Activated gamma-delta T cell treated with Interleukin-2 at 50 U/mL for 16 hours (primary cell): ENCODE measurements around the gene ZNHIT1.

Experiments
- DNase-seq: peaks from one replicate; pipeline ENCODE4 v3.0.0-alpha.2; 2020

Gene ZNHIT1

GRCh38 chr7:101220295-101220694, 2.3 kb downstream of the ZNHIT1 start:
- DNase-seq = no peak

- DNase-seq = no peak
These were observed 4.4 kb downstream of the ZNHIT1 start for GRCh38 chr7:101222275-101222830.

GRCh38 chr7:101223528-101223927, 5.6 kb downstream of the ZNHIT1 start:
- DNase-seq = no peak

- no peak for DNase-seq
These were observed 7.7 kb downstream of the ZNHIT1 start for GRCh38 chr7:101225650-101226049.

- no peak for DNase-seq
These were observed 8.8 kb downstream of the ZNHIT1 start for GRCh38 chr7:101226721-101227120.

GRCh38 chr7:101231644-101232043, 13.7 kb downstream of the ZNHIT1 start:
- DNase-seq = no peak

- no peak for DNase-seq
These were observed 14.3 kb downstream of the ZNHIT1 start for GRCh38 chr7:101232141-101232850.

GRCh38 chr7:101233907-101234547, 16.1 kb downstream of the ZNHIT1 start:
- DNase-seq = no peak

- no peak for DNase-seq
These were observed 16.7 kb downstream of the ZNHIT1 start for GRCh38 chr7:101234636-101235035.

- DNase-seq = no peak
These were observed 17.1 kb downstream of the ZNHIT1 start for GRCh38 chr7:101235050-101235449.

- DNase-seq = no peak
These were observed 17.6 kb downstream of the ZNHIT1 start for GRCh38 chr7:101235522-101235921.

GRCh38 chr7:101236292-101236835, 18.4 kb downstream of the ZNHIT1 start:
- DNase-seq = no peak

- DNase-seq = no peak
These were observed 19.5 kb downstream of the ZNHIT1 start, which contains the start of gene CLDN15 for GRCh38 chr7:101237206-101238067. Gene CLDN15, minus strand, starts transcription at chr7:101237802. Its CDS starts 221 bp downstream, at chr7:101237581.

- no peak for DNase-seq
These were observed 20.5 kb downstream of the ZNHIT1 start for GRCh38 chr7:101238226-101239182.

GRCh38 chr7:101239191-101239950, 21.4 kb downstream of the ZNHIT1 start:
- no peak for DNase-seq

GRCh38 chr7:101239951-101240220, 21.9 kb downstream of the ZNHIT1 start:
- no peak for DNase-seq

GRCh38 chr7:101240226-101241014, 22.5 kb downstream of the ZNHIT1 start:
- DNase-seq = no peak

- no peak for DNase-seq
These were observed 23.0 kb downstream of the ZNHIT1 start for GRCh38 chr7:101241015-101241363.

- DNase-seq = no peak
These were observed 23.7 kb downstream of the ZNHIT1 start for GRCh38 chr7:101241443-101242349.
